ENCODE data around the gene TUBE1. TPM values are rescaled to one million over a fixed set of nuclear protein-coding genes. Genes with fewer than 3 reads are reported as not detected.
"Not testable (repeated sequence)": the region's sequence is repeated elsewhere in the genome, so short reads cannot be mapped to it uniquely, and the experiment has no call there.

Gene TUBE1
- total RNA-seq, 1 experiment from 2014 or later: 18.6 TPM

GRCh38 chr6:112106026-112106425, 18.7 kb upstream of the TUBE1 start:
- H3K4me3 ChIP-seq; H3K4me1 ChIP-seq (replicated peaks); H3K36me3 ChIP-seq; DNase-seq (ENCODE audit: low read depth in 1 of 2, low spot score in 2 of 2); H3K9me3 ChIP-seq (replicated peaks); H3K27ac ChIP-seq; H3K27me3 ChIP-seq (replicated peaks): not testable (repeated sequence)

- DNase-seq (ENCODE audit: low read depth in 1 of 2, low spot score in 2 of 2): no peak
- Histone ChIP-seq H3K9me3 (replicated peaks) (no peaks in the 10 kb centered on the region), H3K27me3 (replicated peaks) (no peaks in the 10 kb centered on the region), H3K4me1 (replicated peaks) (no peaks in the 10 kb centered on the region), H3K27ac (no peak overlapping the region), H3K36me3 (no peaks in the 10 kb centered on the region), H3K4me3 (no peak overlapping the region)
Measured at GRCh38 chr6:112100561-112100960, 13.3 kb upstream of the TUBE1 start.

- no peaks in the 10 kb centered on the region for H3K9me3 ChIP-seq (replicated peaks)
- H3K27ac ChIP-seq: no peak overlapping the region
- no peaks in the 10 kb centered on the region for H3K27me3 ChIP-seq (replicated peaks)
- H3K36me3 ChIP-seq: no peaks in the 10 kb centered on the region
- no peak for DNase-seq (ENCODE audit: low read depth in 1 of 2, low spot score in 2 of 2)
- no peaks in the 10 kb centered on the region for H3K4me1 ChIP-seq (replicated peaks)
- no peak overlapping the region for H3K4me3 ChIP-seq
Measured at GRCh38 chr6:112096901-112097300, 9.6 kb upstream of the TUBE1 start.

GRCh38 chr6:112087916-112088315, 634 bp upstream of the TUBE1 start:
- H3K36me3 ChIP-seq: no peaks in the 10 kb centered on the region
- no peaks in the 10 kb centered on the region for H3K9me3 ChIP-seq (replicated peaks)
- 0 out of 2 replicates have a peak, but pooled peaks cover 3% of the 10 kb centered on the region for H3K4me1 ChIP-seq (replicated peaks)
- H3K4me3 ChIP-seq: peak overlapping the region; percentile 59
- peak overlapping the region; percentile 7; the same call in 1 of the 2 replicates for H3K27ac ChIP-seq
- H3K27me3 ChIP-seq (replicated peaks): no peaks in the 10 kb centered on the region
- no peak for DNase-seq (ENCODE audit: low read depth in 1 of 2, low spot score in 2 of 2)

- Histone ChIP-seq H3K36me3 (no peaks in the 10 kb centered on the region), H3K27ac (no peak overlapping the region), H3K9me3 (replicated peaks) (no peaks in the 10 kb centered on the region), H3K4me3 (peak overlapping the region; percentile 59), H3K4me1 (replicated peaks) (0 out of 2 replicates have a peak, but pooled peaks cover 3% of the 10 kb centered on the region), H3K27me3 (replicated peaks) (no peaks in the 10 kb centered on the region)
- peak in 1 of 2 experiments; percentile 67 for DNase-seq (ENCODE audit: low read depth in 1 of 2, low spot score in 2 of 2)
Measured at GRCh38 chr6:112086744-112087135, 542 bp downstream of the TUBE1 start.

GRCh38 chr6:112085286-112086065, 1.8 kb downstream of the TUBE1 start:
- H3K27ac ChIP-seq: no peak overlapping the region
- no peaks in the 10 kb centered on the region for H3K27me3 ChIP-seq (replicated peaks)
- peaks cover under 1% of the 10 kb centered on the region; the same call in 1 of the 2 replicates for H3K36me3 ChIP-seq
- no peak for DNase-seq (ENCODE audit: low read depth in 1 of 2, low spot score in 2 of 2)
- H3K4me1 ChIP-seq (replicated peaks): 0 out of 2 replicates have a peak, but pooled peaks cover 3% of the 10 kb centered on the region
- H3K9me3 ChIP-seq (replicated peaks): no peaks in the 10 kb centered on the region
- no peak overlapping the region for H3K4me3 ChIP-seq

- no peak for DNase-seq (ENCODE audit: low read depth in 1 of 2, low spot score in 2 of 2)
- Histone ChIP-seq H3K4me3 (no peak overlapping the region), H3K27ac (no peak overlapping the region), H3K4me1 (replicated peaks) (no peaks in the 10 kb centered on the region), H3K9me3 (replicated peaks) (no peaks in the 10 kb centered on the region), H3K36me3 (peaks cover 7% of the 10 kb centered on the region; the same call in 1 of the 2 replicates), H3K27me3 (replicated peaks) (no peaks in the 10 kb centered on the region)
Measured at GRCh38 chr6:112081569-112081968, 5.7 kb downstream of the TUBE1 start.

GRCh38 chr6:112066606-112067005, 20.7 kb downstream of the TUBE1 start:
- H3K4me1 ChIP-seq (replicated peaks): no peaks in the 10 kb centered on the region

GRCh38 chr6:112065426-112065986, 21.8 kb downstream of the TUBE1 start:
- Histone ChIP-seq H3K36me3 (no peaks in the 10 kb centered on the region), H3K27me3 (replicated peaks) (no peaks in the 10 kb centered on the region), H3K27ac (no peak overlapping the region), H3K4me1 (replicated peaks) (no peaks in the 10 kb centered on the region), H3K9me3 (replicated peaks) (no peaks in the 10 kb centered on the region), H3K4me3 (no peak overlapping the region)
- DNase-seq (ENCODE audit: low read depth in 1 of 2, low spot score in 2 of 2): no peak

More at GRCh38 chr6:112066606-112067005, 20.7 kb downstream of the TUBE1 start:
- DNase-seq (ENCODE audit: low read depth in 1 of 2, low spot score in 2 of 2): no peak
- Histone ChIP-seq H3K9me3 (replicated peaks) (no peaks in the 10 kb centered on the region), H3K4me3 (no peak overlapping the region), H3K27me3 (replicated peaks) (no peaks in the 10 kb centered on the region), H3K27ac (no peak overlapping the region), H3K36me3 (no peaks in the 10 kb centered on the region)

GRCh38 chr6:112062966-112063365, 24.3 kb downstream of the TUBE1 start:
- Histone ChIP-seq H3K4me3 (no peak overlapping the region), H3K36me3 (no peaks in the 10 kb centered on the region), H3K27ac (no peak overlapping the region), H3K9me3 (replicated peaks) (no peaks in the 10 kb centered on the region), H3K27me3 (replicated peaks) (no peaks in the 10 kb centered on the region), H3K4me1 (replicated peaks) (no peaks in the 10 kb centered on the region)
- DNase-seq (ENCODE audit: low read depth in 1 of 2, low spot score in 2 of 2): no peak

GRCh38 chr6:112061605-112062004, 25.7 kb downstream of the TUBE1 start:
- DNase-seq (ENCODE audit: low read depth in 1 of 2, low spot score in 2 of 2): no peak
- no peak overlapping the region for H3K27ac ChIP-seq
- H3K27me3 ChIP-seq (replicated peaks): no peaks in the 10 kb centered on the region
- H3K36me3 ChIP-seq: no peaks in the 10 kb centered on the region
- H3K4me3 ChIP-seq: no peak overlapping the region
- H3K4me1 ChIP-seq (replicated peaks): no peaks in the 10 kb centered on the region
- no peaks in the 10 kb centered on the region for H3K9me3 ChIP-seq (replicated peaks)

- H3K9me3 ChIP-seq (replicated peaks): no peaks in the 10 kb centered on the region
- H3K27ac ChIP-seq: no peak overlapping the region
- no peak for DNase-seq (ENCODE audit: low read depth in 1 of 2, low spot score in 2 of 2)
- no peaks in the 10 kb centered on the region for H3K27me3 ChIP-seq (replicated peaks)
- H3K36me3 ChIP-seq: no peaks in the 10 kb centered on the region
- no peaks in the 10 kb centered on the region for H3K4me1 ChIP-seq (replicated peaks)
- H3K4me3 ChIP-seq: no peak overlapping the region
Measured at GRCh38 chr6:112058243-112059032, 28.8 kb downstream of the TUBE1 start.

GRCh38 chr6:112054555-112055190, 32.6 kb downstream of the TUBE1 start:
- DNase-seq (ENCODE audit: low read depth in 1 of 2, low spot score in 2 of 2): no peak
- Histone ChIP-seq H3K36me3 (no peaks in the 10 kb centered on the region), H3K4me1 (replicated peaks) (no peaks in the 10 kb centered on the region), H3K27me3 (replicated peaks) (no peaks in the 10 kb centered on the region), H3K27ac (no peak overlapping the region), H3K4me3 (no peak overlapping the region), H3K9me3 (replicated peaks) (no peaks in the 10 kb centered on the region)
